ENCODE results near the gene ADAMTS6.

The ADAMTS6 gene

GRCh38 chr5:65100911-65101631 is 380.6 kb downstream of the ADAMTS6 start:
- peak; percentile 77 for DNase-seq
